Peyer's patch (tissue), 4 donors: ENCODE measurements around the gene RHBDD1.

Experiments
- CTCF ChIP-seq, 6 experiments: fragments of 450-650 bp in 4 of 6; fragments of 200-600 bp in 2 of 6; sonication (generic) in 1 of 6; IDR thresholded peaks; one replicate each; pipeline ENCODE4 v1.5.1; 2017 to 2019; ENCODE audit warnings: antibody characterized with exemption in 6 of 6, mild to moderate bottlenecking in 3 of 6, moderate library complexity in 1 of 6
- POLR2A ChIP-seq, 2 donors: fragments of 450-650 bp; IDR thresholded peaks; one replicate each; pipeline ENCODE4 v1.5.1; 2017; ENCODE audit warnings: antibody characterized with exemption in 2 of 2, mild to moderate bottlenecking in 2 of 2, moderate library complexity in 2 of 2

- TF ChIP-seq POLR2A (IDR thresholded peaks at IDR 0.05) (no peak), CTCF (IDR thresholded peaks at IDR 0.05) (no peak)
These were observed 2.1 kb downstream of the RHBDD1 start for GRCh38 chr2:226837787-226838603.
